BE2C (cell line): ENCODE measurements around the gene ECHDC1.
"Not testable (repeated sequence)": the region's sequence is repeated elsewhere in the genome, so short reads cannot be mapped to it uniquely, and the experiment has no call there.

Experiments used
- DNase-seq: peaks from one replicate; pipeline ENCODE4 v3.0.0-alpha.2; 2020
- H3K27me3 ChIP-seq: fragments of 250-450 bp; sonication (Bioruptor Pico); 2 replicates; pipeline ENCODE4 v1.5.1; 2020; ENCODE audit warnings: mild to moderate bottlenecking
- H3K36me3 ChIP-seq: fragments of 250-450 bp; sonication (Bioruptor Pico); 2 replicates; pipeline ENCODE4 v1.5.1; 2020; ENCODE audit warnings: mild to moderate bottlenecking
- H3K4me1 ChIP-seq: fragments of 250-450 bp; sonication (Bioruptor Pico); 2 replicates; pipeline ENCODE4 v1.5.1; 2020
- H3K4me3 ChIP-seq: 2 replicates; pipeline ENCODE4 v1.5.1; 2011; ENCODE audit warnings: low read depth, low read length
- H3K9me3 ChIP-seq: fragments of 250-450 bp; sonication (Bioruptor Pico); 2 replicates; pipeline ENCODE4 v1.5.1; 2020
- CTCF ChIP-seq: IDR thresholded peaks from 2 replicates; pipeline ENCODE4 v1.5.1; 2012; ENCODE audit warnings: mild to moderate bottlenecking, low read depth, low read length

The ECHDC1 gene

DNA sequence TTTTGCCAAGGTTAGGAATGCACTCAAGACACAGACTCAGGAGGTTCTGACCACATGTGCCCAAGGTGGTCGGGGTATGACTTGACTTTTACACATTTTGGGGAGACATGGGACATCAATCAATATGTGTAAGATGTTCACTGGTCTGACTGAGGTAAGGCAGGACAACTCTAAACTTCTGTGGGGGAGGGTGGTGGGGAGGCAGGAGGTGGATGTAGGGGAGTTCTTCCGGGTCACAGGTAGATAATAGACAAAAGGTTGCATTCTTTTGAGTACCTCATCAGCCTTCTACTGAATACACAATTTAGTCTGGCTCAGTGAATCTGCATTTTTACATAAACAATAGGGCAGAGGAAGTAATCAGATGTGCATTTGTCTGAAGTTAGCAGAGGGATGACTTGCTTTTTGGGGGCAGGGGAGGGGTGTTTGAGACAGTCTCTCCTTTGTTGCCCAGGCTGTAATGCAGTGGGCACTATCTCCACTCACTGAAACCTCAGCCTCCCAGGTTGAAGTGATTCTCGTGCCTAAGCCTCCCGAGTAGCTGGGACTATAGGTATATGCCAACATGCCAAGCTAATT is 10.9 kb downstream of the ECHDC1 start:
- Histone ChIP-seq H3K4me1 (no peaks in the 10 kb centered on the region), H3K4me3 (no peak overlapping the region), H3K27me3 (no peaks in the 10 kb centered on the region), H3K36me3 (peaks cover 19% of the 10 kb centered on the region), H3K9me3 (no peaks in the 10 kb centered on the region)
- DNase-seq, result no peak
- no peak for TF ChIP-seq CTCF

DNA sequence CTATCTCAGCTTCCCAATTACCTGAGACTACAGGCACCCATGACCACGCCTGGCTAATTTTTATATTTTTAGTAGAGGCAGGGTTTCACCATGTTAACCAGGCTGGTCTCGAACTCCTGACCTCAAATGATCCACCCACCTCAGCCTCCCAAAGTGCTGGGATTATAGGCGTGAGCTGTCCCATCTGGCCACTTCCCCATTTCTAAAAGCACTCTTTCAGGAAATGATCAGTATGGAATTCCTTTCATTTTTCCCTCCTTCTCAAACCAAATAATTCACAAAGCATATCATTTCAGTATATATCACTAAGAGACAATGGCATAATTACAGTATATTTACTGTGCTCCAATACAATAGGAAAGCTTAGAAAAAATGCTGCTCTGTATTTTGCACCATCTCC is 12.2 kb downstream of the ECHDC1 start:
- not testable (repeated sequence) for DNase-seq, H3K4me1 ChIP-seq, H3K9me3 ChIP-seq, H3K27me3 ChIP-seq, H3K4me3 ChIP-seq
- peaks cover 31% of the 10 kb centered on the region for H3K36me3 ChIP-seq

DNA sequence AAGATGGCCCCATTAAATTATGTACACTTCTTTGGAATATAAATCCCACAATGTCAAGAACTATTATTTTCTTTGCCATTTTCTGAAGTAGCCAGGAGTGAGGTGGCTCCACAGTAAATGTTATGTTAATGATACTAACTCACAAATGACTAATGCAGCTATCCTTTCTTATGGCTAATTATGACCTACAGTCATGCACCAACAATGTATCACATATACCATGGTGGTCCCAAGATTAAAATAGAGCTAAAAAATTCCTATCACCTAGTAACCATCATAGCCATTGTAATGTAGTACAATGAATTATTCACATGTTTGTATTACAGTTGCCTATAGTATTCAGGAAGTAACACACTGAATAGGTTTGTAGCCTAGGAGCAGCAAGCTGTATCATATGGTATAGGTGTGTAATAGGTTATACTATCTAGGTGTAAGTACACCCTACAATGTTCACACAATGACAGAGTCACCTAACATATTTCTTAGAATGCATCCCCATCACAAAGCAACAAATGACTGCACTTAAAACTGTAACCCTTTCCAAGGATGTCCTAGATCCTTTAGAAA is 15.3 kb downstream of the ECHDC1 start:
- Histone ChIP-seq H3K27me3 (no peaks in the 10 kb centered on the region), H3K4me3 (no peak overlapping the region), H3K9me3 (no peaks in the 10 kb centered on the region), H3K36me3 (peaks cover 45% of the 10 kb centered on the region), H3K4me1 (no peaks in the 10 kb centered on the region)
- no peak for DNase-seq
- no peak for TF ChIP-seq CTCF

GRCh38 chr6:127319686-127320085 is 23.7 kb downstream of the ECHDC1 start:
- H3K36me3 ChIP-seq, result peaks cover 13% of the 10 kb centered on the region
- H3K4me1 ChIP-seq, result no peaks in the 10 kb centered on the region
- no peaks in the 10 kb centered on the region for H3K27me3 ChIP-seq
- H3K9me3 ChIP-seq, result no peaks in the 10 kb centered on the region
- H3K4me3 ChIP-seq, result no peak overlapping the region
- DNase-seq, result no peak
- no peak for TF ChIP-seq CTCF

- H3K4me3 ChIP-seq, result no peak overlapping the region
- H3K36me3 ChIP-seq, result peaks cover 29% of the 10 kb centered on the region
- no peak for TF ChIP-seq CTCF
- no peaks in the 10 kb centered on the region for H3K27me3 ChIP-seq
- DNase-seq, result no peak
- no peaks in the 10 kb centered on the region for H3K9me3 ChIP-seq
- H3K4me1 ChIP-seq, result no peaks in the 10 kb centered on the region
These were observed 25.9 kb downstream of the ECHDC1 start for GRCh38 chr6:127317388-127318128.

GRCh38 chr6:127305741-127306140 is 37.7 kb downstream of the ECHDC1 start:
- no peak overlapping the region for H3K4me3 ChIP-seq
- no peak for DNase-seq
- no peaks in the 10 kb centered on the region for H3K27me3 ChIP-seq
- no peaks in the 10 kb centered on the region for H3K9me3 ChIP-seq
- no peaks in the 10 kb centered on the region; the same call in 1 of the 2 replicates for H3K4me1 ChIP-seq
- peaks cover 17% of the 10 kb centered on the region for H3K36me3 ChIP-seq
- TF ChIP-seq CTCF, result no peak
